Stimulated activated CD4-positive, alpha-beta T cell treated with anti-CD3 and anti-CD28 coated beads, Interleukin-15, amount 100 ng/mL, for 1 hour (primary cell): ENCODE results near the gene TACC2.

Experiments used
- DNase-seq, 2 donors: peaks; one replicate each; pipeline ENCODE4 v3.0.0-alpha.2; 2020; ENCODE audit warnings: low read depth in 1 of 2, low spot score in 1 of 2

Gene TACC2

DNA sequence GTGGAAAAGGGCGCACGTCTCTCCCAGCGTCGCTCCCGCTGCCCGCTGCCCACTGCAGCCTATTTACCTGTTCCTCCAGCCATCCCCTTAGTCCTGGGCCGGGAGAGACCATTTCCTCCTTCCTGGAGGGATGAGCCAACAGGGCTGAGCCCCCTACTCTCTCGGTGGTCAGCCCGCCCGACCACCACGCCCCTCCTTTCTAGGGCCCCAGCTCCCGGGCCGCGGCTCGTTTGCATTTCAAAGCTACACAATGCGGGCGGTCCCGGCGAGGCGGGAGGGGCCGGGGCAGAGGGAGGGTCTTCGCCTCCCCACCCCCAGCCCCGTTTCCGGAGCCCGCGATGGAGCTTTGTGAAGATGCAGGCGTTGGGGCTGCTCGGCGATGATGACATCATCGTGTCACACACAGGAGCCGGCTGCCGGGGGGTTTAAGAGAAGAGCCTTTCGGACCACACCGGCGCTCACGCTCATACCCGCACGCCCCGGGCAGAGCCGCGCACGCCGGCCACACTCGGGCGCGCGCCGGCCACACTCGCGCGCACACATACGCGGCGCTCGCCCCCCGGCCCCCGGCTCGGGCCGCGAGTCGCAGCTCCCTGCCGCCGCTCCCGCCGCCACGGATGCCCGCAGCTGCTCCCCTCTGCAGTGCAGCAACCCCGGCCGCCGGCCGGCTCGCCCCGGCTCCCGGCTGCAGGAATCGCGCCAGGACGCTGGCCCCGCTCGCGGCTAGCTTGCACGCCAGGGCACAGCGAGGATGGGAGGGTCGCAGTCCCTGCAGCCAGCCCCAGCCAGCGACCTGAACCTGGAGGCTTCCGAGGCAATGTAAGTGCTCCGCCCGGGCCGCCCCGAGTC, 174.4 kb downstream of the TACC2 start:
- no peak for DNase-seq

DNA sequence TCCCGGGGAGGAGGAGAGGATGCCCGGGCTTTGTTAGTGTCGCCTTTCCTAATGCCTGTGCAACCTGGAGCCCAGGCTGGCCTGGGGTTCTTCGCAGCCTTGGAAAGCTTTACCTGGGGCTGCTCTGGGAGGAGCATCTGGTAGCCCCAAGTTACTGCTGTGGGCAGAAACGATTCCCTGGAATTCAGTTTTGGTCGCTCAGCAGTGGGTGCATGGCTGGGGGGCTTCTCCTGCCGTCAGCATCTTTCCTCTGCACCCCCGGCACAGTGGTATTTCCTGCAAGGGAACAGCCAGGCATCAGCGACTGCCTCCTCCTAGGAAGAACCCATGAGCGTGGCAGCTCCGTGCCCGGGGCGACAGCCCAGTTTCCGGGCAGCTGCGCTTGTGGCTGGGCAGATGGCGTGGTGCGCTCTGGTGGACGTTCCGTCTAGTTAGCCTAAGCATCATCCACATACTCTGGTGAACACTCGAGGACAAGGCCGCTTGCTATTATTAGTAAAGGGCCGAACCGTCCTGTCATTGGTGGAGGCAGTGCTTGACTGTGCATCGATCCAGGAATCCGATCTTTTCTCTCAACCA, 175.1 kb downstream of the TACC2 start:
- DNase-seq, result no peak

- no peak for DNase-seq
These were observed 176.0 kb downstream of the TACC2 start for GRCh38 chr10:122164815-122165483.

DNA sequence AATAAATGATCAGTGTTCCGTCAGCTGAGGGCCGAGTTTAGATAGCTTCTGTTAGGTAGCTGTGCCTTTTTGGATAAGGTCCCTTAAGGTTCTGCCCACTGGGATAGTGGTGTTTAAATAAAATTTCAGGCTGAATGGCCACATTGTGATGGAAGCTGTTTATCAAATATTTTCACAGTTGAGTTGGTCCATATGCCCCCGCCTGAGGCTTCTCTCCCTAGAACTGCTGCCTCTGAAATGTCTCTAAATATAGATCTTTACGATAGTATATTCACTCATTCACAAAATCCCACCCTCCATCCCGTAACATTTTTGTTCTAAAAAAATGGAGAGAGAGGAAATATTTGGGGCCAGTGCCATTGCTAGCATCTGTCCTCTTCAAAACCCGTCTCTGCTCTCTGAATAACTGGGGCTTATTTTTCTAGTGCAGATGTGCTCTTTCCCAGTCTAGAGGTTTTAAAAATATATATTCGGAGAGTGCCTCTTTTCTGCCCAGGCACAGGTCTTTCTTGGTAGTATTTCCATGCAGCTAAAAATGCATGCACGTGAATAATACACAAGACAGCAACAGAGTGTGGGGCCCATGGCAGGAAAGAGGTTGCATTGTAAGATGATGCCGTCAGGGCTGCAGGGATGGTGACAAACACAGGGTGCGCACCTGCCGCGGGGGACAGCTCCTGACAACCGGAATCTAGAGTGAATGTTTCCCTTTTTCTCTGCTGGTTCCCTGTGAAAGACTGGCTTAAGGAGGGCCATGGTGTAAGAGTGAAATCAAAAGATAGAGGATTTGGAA, 176.7 kb downstream of the TACC2 start:
- DNase-seq, result no peak

GRCh38 chr10:122168101-122168500, 179.1 kb downstream of the TACC2 start:
- DNase-seq, result no peak

GRCh38 chr10:122168598-122169394, 179.8 kb downstream of the TACC2 start:
- no peak for DNase-seq

GRCh38 chr10:122170802-122171201, 181.8 kb downstream of the TACC2 start:
- DNase-seq, result no peak

DNA sequence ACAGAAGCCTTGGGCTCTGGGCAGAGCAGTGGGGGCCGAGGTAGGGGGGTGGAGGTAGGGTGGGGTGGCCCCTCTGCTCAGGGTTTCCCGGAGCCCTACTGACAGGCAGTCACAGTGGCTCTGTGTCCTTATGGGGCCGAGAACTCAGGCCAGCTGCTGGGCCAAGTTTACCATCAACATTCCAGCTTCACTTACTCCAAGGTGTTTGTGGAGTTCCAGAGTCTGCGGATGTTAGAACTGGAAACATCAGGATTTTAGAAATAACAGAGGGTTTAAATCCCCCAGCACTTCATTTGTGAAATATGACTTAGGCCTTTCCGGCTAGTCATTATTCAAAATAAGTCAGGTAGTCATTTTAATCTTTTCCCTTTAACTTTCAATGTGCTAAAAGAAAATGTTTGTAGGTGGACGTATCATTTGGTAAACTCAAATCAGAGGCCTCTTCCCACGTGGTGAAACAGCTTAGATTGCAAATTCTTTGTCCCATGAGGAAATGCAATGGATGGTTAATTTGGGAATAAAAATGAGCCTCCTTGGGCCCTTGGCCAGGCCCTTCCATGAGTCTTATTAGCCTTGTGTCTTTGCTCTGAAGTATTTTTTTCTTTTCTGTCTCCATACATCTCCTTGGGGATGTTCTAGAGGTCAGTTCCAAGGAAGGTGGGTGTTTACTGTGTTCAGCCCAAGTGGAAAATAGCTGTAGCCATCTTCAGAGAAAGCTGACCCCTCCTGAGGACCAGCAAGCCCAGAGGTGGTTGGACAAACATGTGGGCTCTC, 182.5 kb downstream of the TACC2 start:
- no peak for DNase-seq

DNA sequence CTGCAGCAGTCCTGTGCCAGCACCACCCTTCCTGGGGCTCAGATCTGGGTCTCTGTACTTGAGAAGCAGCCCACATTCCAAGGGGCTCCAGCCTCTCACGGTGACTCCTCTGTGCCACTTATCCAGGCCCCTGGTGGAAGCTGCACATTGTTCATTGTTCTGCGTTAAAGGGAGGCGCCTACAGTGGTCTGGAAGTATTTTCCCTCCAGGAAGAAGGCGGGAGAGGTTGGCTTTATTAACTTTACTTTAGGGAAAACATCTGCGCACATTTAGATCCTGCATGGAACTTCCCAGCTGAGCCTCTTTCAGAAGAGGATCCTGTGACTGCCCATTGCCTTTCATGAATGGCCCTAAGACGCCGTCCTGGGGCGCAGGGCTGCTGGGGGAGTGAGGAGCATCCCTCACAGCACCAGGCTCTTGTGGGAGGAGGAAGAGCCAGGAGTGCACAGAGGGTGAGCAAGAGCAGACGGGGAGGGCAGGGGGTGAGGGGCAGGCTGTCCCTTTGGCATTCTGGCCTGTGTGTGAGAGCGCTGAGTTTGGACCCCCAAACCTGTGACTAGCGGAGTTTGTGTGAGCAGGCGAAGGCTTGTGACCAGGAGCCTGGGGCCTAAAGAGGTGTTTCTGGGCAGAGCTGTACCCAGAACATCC, 183.5 kb downstream of the TACC2 start:
- no peak for DNase-seq

DNA sequence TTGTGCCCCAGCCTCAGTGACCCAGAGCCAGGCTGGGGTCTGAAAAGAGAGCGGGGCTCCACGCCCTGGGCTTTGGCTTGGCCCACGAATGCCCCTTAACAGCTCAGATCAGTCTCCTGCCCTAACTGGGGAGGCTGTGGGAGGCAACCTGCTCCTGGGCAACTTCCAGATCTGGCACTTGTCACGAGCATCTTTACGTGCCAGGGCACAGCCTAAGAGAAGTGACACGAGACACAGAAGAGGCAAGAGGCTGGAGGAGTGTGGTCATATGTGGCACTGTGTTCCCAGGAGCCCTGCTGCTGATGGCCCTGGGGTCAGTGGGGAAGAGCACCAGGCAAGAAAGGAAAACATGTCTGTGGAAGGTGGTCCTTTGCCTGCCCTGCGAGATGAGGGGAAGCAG, 184.4 kb downstream of the TACC2 start:
- DNase-seq, result no peak

- no peak for DNase-seq
These were observed 184.9 kb downstream of the TACC2 start for GRCh38 chr10:122173766-122174435.

GRCh38 chr10:122176232-122177213, 187.6 kb downstream of the TACC2 start:
- no peak for DNase-seq

DNA sequence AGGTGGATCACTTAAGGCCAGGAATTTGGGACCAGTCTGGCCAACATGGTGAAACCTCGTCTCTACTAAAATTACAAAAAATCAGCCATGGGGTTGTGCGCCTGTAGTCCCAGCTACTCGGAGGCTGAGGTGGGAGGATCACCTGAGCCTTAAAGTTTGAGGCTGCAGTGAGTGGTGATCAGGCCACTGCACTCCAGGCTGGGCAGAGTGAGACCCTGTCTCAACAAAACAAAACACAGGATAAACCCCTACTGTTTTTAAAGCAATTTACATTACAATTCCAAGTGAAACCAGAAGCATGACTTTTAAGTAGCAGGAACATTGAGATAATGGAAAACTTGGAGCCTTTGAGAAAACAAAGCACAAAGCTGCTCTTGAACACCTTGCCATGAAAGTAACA, 189.7 kb downstream of the TACC2 start:
- no peak for DNase-seq

GRCh38 chr10:122181041-122181732, 192.2 kb downstream of the TACC2 start:
- no peak for DNase-seq

- DNase-seq, result no peak
These were observed 192.9 kb downstream of the TACC2 start for GRCh38 chr10:122181876-122182275.

DNA sequence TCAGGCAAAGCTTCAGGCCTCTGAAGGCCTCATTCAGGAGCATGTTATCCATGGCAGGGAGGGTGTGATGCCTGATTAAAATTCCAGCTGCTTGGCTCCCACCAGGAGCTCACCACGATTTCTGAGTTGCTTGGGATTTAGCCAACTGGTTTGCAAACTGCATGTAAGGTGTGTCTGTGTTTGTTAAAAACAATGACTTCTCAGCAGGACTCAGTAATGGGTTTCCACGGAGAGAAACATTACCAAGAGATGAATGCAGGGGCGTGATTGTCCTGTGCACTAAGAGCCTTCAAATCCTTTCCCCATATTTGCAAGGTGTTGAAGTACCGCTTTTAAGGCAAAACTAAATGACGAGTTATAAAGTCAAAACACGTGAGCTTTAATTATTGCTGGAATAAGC, 193.3 kb downstream of the TACC2 start:
- no peak for DNase-seq

GRCh38 chr10:122184254-122184653, 195.3 kb downstream of the TACC2 start:
- DNase-seq, result no peak
